GM21526 (cell line): ENCODE data around the gene GRID1.

Experiments
- ATAC-seq: cut with Tn5 transposase; IDR thresholded peaks from one replicate; pipeline ENCODE4 v1.9.1; 2021; ENCODE audit warnings: moderate library complexity; ENCODE audit not compliant: unreplicated experiment, low FRiP score

Gene GRID1

DNA sequence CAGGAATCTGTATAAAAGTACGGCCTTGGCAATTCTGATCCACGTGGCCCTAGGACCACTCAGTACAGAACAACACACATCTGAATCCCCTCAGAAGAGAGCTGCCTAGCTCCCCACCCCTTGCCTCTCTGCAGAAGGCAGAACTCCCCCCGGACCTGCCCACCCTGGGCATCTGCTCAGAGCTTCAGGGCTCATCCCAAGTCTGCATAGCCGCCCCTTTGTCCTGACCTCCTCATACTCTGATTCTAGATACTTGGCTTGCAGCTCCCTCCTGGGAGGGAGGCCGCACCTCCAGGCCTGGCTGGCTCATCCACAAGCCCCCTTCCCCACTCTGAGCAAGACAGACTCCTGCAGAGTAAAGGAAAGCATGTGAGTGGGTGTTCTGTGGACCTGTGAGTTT is 49.6 kb downstream of the GRID1 start:
- ATAC-seq = no peak

- ATAC-seq = no peak
Observed at GRCh38 chr10:86316274-86316835, 50.2 kb downstream of the GRID1 start.

DNA sequence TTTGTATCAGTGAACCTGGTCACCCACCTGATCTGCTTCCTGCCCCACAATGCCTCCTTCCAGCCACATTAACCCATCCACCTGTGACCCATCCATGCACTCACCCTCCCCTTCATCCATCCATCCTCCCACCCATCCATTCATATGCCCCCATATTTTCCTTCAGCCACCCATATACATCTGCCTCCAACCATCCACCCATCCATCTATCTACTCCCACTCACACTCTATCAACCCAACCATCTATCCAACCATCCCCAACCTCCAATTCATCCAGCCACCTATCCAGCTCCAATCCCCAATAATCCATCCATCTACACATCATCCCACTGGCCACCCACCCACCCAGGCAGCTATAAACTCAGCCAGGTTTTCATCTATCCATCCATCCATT is 51.0 kb downstream of the GRID1 start:
- ATAC-seq = no peak

DNA sequence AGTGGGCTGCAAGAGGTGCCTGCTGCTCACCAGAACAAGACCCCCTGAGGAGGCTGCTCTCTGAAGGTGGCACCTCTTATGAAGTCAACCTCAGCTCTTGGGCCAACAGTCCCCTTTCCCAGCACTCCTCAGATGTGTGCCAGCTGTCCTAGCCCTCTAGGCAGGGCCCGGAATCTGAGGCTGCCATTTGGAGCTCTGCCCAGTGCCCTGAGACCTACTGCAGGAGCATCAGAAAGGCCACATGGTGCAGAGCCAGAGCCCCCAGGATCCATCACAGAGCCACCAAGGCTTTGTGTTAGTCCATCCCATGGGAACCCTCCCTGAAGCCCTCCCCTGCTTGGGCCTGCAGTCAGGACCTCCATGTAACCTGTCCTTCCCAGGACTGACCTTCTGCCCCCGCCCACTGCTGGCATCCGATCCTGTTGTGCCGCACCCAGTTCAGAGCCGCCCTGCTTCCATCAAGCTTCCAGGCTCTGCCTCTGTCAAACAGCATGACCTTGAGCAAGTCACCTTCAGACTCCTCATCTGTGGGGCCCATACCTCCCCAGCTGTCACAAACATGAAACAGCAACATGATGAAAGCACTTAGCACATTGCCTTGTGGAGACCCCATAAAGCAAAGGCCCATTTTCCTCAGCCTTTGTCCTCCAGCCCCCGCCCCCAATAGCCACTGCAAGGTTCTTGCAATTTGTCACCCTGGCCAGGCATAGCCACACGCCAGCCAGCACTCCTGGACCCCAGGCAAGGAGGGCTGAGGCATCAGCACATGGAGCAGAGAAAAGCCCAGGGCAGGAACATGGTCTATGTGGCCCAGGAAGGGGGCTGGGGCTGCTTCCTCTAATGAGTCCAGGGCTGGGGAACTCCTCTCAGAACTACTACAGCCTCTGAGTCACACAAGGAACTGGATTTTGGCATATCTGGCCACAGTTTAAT is 51.7 kb downstream of the GRID1 start:
- no peak for ATAC-seq

DNA sequence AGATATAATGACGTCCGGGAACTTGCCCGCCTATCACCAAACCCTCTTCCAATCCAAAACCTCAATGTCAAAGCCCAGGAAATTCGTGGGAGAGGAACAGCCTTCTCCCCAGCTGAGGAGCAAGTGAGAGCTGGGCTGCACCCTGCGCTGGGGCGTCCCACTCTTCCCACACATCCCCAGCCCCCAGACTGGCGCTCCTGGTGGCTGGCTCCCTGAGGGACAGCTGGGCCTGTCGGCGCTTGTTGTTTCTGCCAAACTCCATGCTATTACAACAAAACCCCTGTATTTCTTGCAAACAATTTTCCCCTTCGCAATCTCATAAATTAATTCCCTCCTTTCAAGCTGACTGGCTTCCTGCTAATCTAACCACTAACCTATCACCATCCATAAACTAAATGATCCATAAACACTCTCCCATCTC is 53.0 kb downstream of the GRID1 start:
- no peak for ATAC-seq

- no peak for ATAC-seq
Observed at GRCh38 chr10:86312701-86313270, 53.8 kb downstream of the GRID1 start.

DNA sequence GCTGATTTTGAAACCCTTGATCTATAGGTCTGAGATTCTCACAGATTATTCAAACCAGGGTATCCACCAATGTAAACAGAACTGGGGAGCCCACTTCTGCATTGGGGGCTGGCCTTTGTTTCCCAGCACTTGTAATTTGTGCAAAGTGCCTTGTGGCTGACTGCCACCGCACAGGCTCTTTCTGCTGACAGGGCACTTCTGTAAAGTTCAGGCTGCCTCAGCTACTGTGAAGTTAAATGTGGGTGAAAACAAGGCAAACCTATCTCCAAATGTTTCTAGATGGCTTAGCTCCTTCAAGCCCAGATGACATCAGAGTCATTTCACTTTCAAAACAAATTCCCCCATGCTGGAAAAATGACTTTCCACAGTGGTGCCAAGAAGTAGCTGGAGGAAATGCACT is 54.7 kb downstream of the GRID1 start:
- ATAC-seq = no peak

DNA sequence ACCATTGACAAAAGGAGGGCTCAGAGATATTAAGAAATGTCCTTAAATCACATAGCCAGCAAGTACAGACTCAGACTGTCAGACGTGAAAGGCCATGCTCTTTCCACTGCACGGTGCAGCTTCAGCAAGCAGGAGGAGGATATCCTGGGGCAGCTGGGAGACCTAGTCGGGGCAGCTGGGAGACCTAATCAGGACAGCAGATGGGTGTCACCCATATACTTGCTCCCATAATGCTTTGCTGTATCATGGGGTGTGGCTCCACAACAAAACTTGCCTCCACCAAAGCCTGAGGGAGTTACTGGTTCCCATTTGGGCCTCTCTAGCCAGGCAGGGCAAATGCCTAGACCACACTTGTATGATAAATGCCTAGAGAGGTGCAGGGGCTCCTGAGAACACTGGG is 55.4 kb downstream of the GRID1 start:
- no peak for ATAC-seq

GRCh38 chr10:86310702-86311101 is 55.9 kb downstream of the GRID1 start:
- no peak for ATAC-seq

- no peak for ATAC-seq
Observed at GRCh38 chr10:86310291-86310690, 56.3 kb downstream of the GRID1 start.

GRCh38 chr10:86308056-86308455 is 58.5 kb downstream of the GRID1 start:
- ATAC-seq = no peak

- ATAC-seq = no peak
Observed at GRCh38 chr10:86306628-86307278, 59.8 kb downstream of the GRID1 start.

GRCh38 chr10:86305521-86305920 is 61.1 kb downstream of the GRID1 start:
- ATAC-seq = no peak

DNA sequence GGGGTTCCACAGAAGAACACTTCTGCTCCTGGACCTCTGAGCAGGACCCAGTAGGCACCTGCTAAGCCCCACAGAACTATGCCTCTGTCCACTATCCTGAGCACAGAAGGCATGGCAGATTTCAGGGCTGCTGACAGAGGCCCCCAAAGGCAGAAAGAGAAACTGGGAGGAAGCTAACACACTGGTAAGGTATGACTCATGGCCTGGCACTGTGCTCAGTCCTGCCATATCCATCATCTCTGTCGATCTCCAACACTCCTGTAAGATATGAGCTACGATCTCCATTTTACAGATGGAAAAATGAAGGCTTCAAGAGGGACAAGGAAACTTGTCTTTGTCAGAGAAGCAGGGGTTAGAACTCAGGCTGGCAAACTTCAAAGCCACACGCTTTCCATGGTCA is 62.2 kb downstream of the GRID1 start:
- ATAC-seq = no peak

DNA sequence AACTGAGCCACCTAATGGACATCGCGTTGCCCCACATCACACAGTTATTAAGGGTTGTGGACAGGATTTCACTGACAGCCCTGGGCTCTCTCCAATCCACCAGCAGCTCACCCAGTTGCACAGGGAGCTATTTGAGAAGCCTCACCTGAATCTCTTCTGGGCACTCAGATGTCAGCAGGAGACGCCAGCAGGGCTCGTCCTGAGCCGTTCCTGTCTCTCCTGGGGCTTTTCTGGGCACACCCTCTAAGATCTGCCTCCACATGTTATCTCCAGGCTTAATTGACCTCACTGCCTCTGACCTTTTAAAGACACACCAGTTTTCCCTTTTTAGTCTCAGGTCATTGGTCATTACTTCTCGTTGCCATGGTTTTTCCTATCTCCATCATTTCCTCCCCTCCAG is 63.0 kb downstream of the GRID1 start:
- no peak for ATAC-seq

DNA sequence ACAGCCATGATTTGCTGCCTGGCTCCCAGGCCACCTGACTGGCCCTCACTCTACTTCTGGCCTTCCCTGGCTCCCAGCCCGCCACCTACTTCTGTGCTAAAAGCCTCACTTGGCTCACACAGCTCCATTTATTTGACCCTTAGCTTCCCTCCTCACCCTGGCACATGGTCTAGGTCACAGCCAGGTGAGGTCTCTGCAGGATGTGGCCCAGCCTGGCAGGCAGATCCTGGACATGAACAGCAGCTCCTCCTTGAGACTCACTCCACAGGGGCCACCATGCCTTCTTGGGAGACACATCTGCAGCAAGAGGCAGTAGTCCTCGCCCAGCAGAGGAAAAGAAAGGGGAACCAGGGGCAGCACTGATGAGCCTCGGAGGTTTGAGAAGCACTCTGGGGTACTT is 64.6 kb downstream of the GRID1 start:
- no peak for ATAC-seq

DNA sequence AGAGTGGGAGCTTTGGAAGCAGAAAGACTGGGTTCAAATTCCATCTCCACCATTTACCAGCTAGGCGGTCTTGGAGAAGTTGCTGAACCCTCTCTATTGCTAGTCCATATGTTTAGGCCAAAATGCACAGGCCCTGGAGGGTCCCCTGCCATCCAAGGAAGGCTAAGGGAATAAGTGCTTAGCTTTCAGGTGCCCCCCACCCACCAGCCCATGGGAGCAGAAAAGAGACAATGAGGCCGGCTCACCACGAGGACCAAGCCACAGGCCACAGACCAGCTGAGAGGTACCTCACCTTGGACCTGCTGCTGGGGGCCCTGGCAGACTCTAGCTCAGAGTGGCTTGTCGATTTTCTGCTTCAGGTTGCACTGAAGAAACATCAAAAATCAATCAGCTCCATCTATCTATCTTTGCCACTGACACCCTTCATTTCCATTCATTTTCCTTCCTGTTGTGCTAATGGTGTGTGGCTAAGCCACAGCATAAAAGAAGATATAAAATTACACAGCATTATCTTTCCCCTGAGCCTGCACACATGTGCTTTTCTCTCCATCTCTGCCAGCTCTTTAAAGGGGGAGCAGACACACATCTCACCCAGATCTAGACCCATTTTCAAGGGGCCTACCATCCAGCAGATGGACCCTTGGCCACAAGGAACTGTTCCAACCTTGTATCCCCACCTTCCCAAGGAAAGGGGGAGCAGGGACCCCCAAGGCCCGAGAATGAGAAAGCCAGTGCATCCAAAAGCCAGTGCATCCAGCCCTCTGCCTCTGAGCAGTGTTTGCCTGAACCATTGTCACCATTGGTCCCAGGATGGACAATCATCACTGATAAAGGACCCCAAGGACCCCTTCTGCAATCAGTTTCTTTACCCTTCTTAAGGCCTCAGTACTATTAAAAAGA is 65.4 kb downstream of the GRID1 start:
- ATAC-seq = no peak

GRCh38 chr10:86300399-86300925 is 66.1 kb downstream of the GRID1 start:
- no peak for ATAC-seq

GRCh38 chr10:86299562-86299961 is 67.0 kb downstream of the GRID1 start:
- ATAC-seq = no peak

- no peak for ATAC-seq
Observed at GRCh38 chr10:86298501-86299001, 68.0 kb downstream of the GRID1 start.
